Measurements from ENCODE around the gene CCDC88C.

The CCDC88C gene

DNA sequence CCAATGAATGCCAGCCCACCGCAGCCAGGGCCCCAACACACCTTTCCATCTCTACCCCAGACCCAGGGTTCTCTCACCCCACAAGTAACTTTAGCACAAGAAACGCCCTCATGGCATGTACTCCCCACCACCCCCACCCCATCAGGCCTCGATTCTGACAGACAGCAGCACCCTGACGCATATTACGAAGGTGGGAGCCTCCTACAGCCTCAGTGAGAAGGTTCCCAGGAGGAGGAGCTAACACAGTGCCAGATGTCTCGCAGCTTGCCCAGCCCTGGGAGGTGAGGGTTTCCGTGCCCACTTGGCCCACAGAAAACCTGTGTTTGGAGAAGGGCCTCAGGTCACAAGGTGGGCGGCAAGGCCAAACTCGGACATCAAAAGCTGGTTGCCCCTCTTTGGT, 32.4 kb downstream of the CCDC88C start:
- no peak overlapping the region for H3K18ac ChIP-seq (ENCODE audit: low read depth in 1 of 2, low read length in 2 of 2)
- WGBS = 86% methylated on average over 9 of the region's 9 CpGs
- no peak overlapping the region for H2BK12ac ChIP-seq (ENCODE audit: low read length in 2 of 2)

GRCh38 chr14:91383439-91383838, 34.2 kb downstream of the CCDC88C start:
- Histone ChIP-seq H3K4me3 (ENCODE audit: insufficient read depth in 1 of 2, low read depth in 1 of 2, low read length in 2 of 2) (no peak overlapping the region), H4K8ac (ENCODE audit: low read length) (no peak overlapping the region), H3K36me3 (ENCODE audit: control insufficient read depth in 1 of 2, insufficient read depth in 2 of 2, low read depth in 1 of 2, low read length in 2 of 2) (no peaks in the 10 kb centered on the region), H3K27me3 (ENCODE audit: control insufficient read depth in 1 of 2, insufficient read depth in 1 of 2, low read length in 2 of 2) (peaks cover 10 to 91% of the 10 kb centered on the region in 2 experiments), H2BK15ac (ENCODE audit: low read depth, poor library complexity, severe bottlenecking) (no peak overlapping the region), H2AK5ac (ENCODE audit: low read length, severe bottlenecking) (no peak overlapping the region), H4K91ac (ENCODE audit: low read length) (no peak overlapping the region), H2BK12ac (ENCODE audit: low read length in 2 of 2) (no peak overlapping the region), H3K9ac (ENCODE audit: low read length) (no peak overlapping the region), H3K9me3 (ENCODE audit: control insufficient read depth, low read length) (no peaks in the 10 kb centered on the region), H3K18ac (ENCODE audit: low read depth in 1 of 2, low read length in 2 of 2) (no peak overlapping the region), H2AFZ (ENCODE audit: low read depth, low read length) (no peak overlapping the region), H3K4me2 (ENCODE audit: low read length, poor library complexity, severe bottlenecking) (no peak overlapping the region), H3K4me1 (ENCODE audit: control insufficient read depth, insufficient read depth, low read depth, low read length) (peaks cover 8% of the 10 kb centered on the region), H3K27ac (ENCODE audit: low read length, poor library complexity, severe bottlenecking) (no peak overlapping the region), H3K4ac (ENCODE audit: low read depth in 1 of 2, low read length in 2 of 2) (no peak overlapping the region), H2BK120ac (ENCODE audit: low read depth, low read length) (no peak overlapping the region), H2BK5ac (ENCODE audit: low read depth, low read length, poor library complexity, severe bottlenecking) (no peak overlapping the region), H3K79me1 (replicated peaks; ENCODE audit: low read length, poor library complexity, severe bottlenecking) (no peaks in the 10 kb centered on the region), H3K23ac (ENCODE audit: low read length in 2 of 2) (no peak overlapping the region), H3K14ac (ENCODE audit: low read length in 2 of 2) (no peak overlapping the region)
- no peak for DNase-seq
- 41% methylated on average over 6 of the region's 7 CpGs for WGBS

More for the DNA sequence above, 32.4 kb downstream of the CCDC88C start:
- Histone ChIP-seq H2BK5ac (ENCODE audit: low read depth, low read length, poor library complexity, severe bottlenecking) (no peak overlapping the region), H3K27me3 (ENCODE audit: control insufficient read depth in 1 of 2, insufficient read depth in 1 of 2, low read length in 2 of 2) (peaks cover 10 to 86% of the 10 kb centered on the region in 2 experiments), H2AK5ac (ENCODE audit: low read length, severe bottlenecking) (no peak overlapping the region), H2BK120ac (ENCODE audit: low read depth, low read length) (no peak overlapping the region), H3K9me3 (ENCODE audit: control insufficient read depth, low read length) (no peaks in the 10 kb centered on the region), H3K4me3 (ENCODE audit: insufficient read depth in 1 of 2, low read depth in 1 of 2, low read length in 2 of 2) (no peak overlapping the region), H2BK15ac (ENCODE audit: low read depth, poor library complexity, severe bottlenecking) (no peak overlapping the region), H3K4me1 (ENCODE audit: control insufficient read depth, insufficient read depth, low read depth, low read length) (peaks cover 7% of the 10 kb centered on the region), H3K23ac (ENCODE audit: low read length in 2 of 2) (no peak overlapping the region), H3K79me1 (replicated peaks; ENCODE audit: low read length, poor library complexity, severe bottlenecking) (no peaks in the 10 kb centered on the region), H3K9ac (ENCODE audit: low read length) (no peak overlapping the region), H3K4me2 (ENCODE audit: low read length, poor library complexity, severe bottlenecking) (no peak overlapping the region), H3K27ac (ENCODE audit: low read length, poor library complexity, severe bottlenecking) (no peak overlapping the region), H3K36me3 (ENCODE audit: control insufficient read depth in 1 of 2, insufficient read depth in 2 of 2, low read depth in 1 of 2, low read length in 2 of 2) (no peaks in the 10 kb centered on the region), H4K8ac (ENCODE audit: low read length) (no peak overlapping the region), H4K91ac (ENCODE audit: low read length) (no peak overlapping the region), H2AFZ (ENCODE audit: low read depth, low read length) (no peak overlapping the region), H3K4ac (ENCODE audit: low read depth in 1 of 2, low read length in 2 of 2) (no peak overlapping the region), H3K14ac (ENCODE audit: low read length in 2 of 2) (no peak overlapping the region)
- DNase-seq = no peak

DNA sequence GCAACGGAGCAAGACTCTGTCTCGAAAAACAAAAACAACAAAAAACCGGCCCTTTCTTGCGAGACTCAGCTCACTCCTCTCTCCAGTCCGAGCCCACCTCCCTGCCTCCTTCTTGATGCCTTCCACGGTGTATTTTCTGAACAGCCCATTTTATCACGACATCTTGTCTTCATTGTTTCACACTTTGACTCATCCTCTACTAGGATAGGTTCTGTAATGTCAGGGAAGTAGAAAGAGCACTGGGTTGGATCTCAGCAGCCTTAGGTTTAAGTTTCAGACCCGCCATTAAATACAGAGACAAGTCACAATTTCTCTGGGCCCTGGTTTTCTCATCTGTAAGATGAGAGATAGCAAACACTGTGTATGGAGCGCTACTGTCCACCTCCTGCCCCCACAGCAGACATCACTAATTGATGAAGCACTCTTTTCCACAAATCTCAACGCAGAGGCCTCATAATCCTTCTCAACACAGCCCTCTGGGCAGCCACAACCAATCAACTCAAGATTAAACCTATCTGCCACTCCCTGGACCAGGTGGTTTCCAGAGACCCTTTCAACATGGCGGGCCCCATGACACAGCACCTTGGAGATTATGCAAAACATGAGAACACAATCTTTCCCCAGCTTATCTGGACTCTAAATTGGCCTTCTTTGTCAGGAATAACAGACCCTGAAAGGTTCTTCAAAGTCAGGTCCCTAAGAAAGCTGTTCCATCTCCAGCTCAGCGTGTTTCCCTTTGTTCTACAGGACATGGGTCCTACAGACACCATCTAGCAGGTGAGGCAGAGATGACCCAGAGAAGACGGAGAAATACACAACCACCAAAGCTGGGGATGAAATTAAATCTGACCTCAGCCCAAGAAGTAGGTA, 35.6 kb downstream of the CCDC88C start:
- no peak overlapping the region for H4K91ac ChIP-seq (ENCODE audit: low read length)
- no peak overlapping the region for H3K27ac ChIP-seq (ENCODE audit: low read length, poor library complexity, severe bottlenecking)
- H3K9me3 ChIP-seq (ENCODE audit: control insufficient read depth, low read length) = no peaks in the 10 kb centered on the region
- peaks cover 7% of the 10 kb centered on the region for H3K4me1 ChIP-seq (ENCODE audit: control insufficient read depth, insufficient read depth, low read depth, low read length)
- no peak overlapping the region for H3K9ac ChIP-seq (ENCODE audit: low read length)
- H3K36me3 ChIP-seq (ENCODE audit: control insufficient read depth in 1 of 2, insufficient read depth in 2 of 2, low read depth in 1 of 2, low read length in 2 of 2) = no peaks in the 10 kb centered on the region
- H3K79me1 ChIP-seq (replicated peaks; ENCODE audit: low read length, poor library complexity, severe bottlenecking) = peaks cover 2% of the 10 kb centered on the region
- no peak overlapping the region for H3K4ac ChIP-seq (ENCODE audit: low read depth in 1 of 2, low read length in 2 of 2)
- H3K23ac ChIP-seq (ENCODE audit: low read length in 2 of 2) = no peak overlapping the region
- H2BK12ac ChIP-seq (ENCODE audit: low read length in 2 of 2) = no peak overlapping the region
- DNase-seq = no peak
- H2BK120ac ChIP-seq (ENCODE audit: low read depth, low read length) = no peak overlapping the region
- H3K4me3 ChIP-seq (ENCODE audit: insufficient read depth in 1 of 2, low read depth in 1 of 2, low read length in 2 of 2) = no peak overlapping the region
- no peak overlapping the region for H2AK5ac ChIP-seq (ENCODE audit: low read length, severe bottlenecking)
- H4K8ac ChIP-seq (ENCODE audit: low read length) = no peak overlapping the region
- H2BK15ac ChIP-seq (ENCODE audit: low read depth, poor library complexity, severe bottlenecking) = no peak overlapping the region
- no peak overlapping the region for H2BK5ac ChIP-seq (ENCODE audit: low read depth, low read length, poor library complexity, severe bottlenecking)
- WGBS = 87% methylated on average over 13 of the region's 13 CpGs
- H3K18ac ChIP-seq (ENCODE audit: low read depth in 1 of 2, low read length in 2 of 2) = no peak overlapping the region
- peaks cover 10 to 87% of the 10 kb centered on the region in 2 experiments for H3K27me3 ChIP-seq (ENCODE audit: control insufficient read depth in 1 of 2, insufficient read depth in 1 of 2, low read length in 2 of 2)
- H3K14ac ChIP-seq (ENCODE audit: low read length in 2 of 2) = no peak overlapping the region
- H2AFZ ChIP-seq (ENCODE audit: low read depth, low read length) = no peak overlapping the region
- no peak overlapping the region for H3K4me2 ChIP-seq (ENCODE audit: low read length, poor library complexity, severe bottlenecking)

DNA sequence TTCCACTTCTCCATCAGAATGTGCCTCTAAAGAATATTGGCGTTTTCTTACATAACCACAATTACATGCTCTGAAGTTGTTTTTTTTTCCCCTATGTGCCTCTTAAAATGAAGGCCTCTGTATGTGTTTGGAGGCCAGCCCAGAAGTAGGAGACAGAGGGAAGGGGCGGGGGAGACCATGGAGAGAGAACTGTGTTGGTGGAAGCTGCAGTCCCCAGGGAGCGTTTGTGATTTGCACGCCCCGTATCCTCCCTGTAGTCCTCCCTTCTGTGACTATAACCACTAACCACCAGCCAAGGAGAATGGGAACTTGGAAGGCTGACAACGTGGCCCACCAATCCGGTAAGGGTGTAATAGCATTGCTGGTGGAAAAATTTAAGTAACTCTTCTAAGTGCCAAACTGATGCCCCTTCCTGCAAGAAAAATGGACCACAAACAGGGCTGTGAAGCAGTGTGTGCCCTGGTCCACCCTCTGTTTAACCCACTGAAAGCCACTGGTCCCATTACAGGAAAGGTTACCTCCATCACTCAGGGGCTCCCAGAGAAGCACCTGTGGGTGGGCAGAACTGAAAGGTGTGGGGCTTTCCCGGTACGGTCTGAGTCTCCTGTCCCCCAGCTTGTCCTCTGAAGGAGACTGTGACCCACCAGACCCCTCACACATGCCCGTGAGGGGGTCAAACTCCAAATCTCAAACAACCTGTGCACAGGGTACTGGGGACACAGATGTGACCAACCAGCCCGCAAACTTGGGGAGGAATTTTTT, 36.8 kb downstream of the CCDC88C start:
- Histone ChIP-seq H2AK5ac (ENCODE audit: low read length, severe bottlenecking) (no peak overlapping the region), H2BK12ac (ENCODE audit: low read length in 2 of 2) (no peak overlapping the region), H4K8ac (ENCODE audit: low read length) (no peak overlapping the region), H2BK5ac (ENCODE audit: low read depth, low read length, poor library complexity, severe bottlenecking) (no peak overlapping the region), H3K4me1 (ENCODE audit: control insufficient read depth, insufficient read depth, low read depth, low read length) (peaks cover 12% of the 10 kb centered on the region), H3K18ac (ENCODE audit: low read depth in 1 of 2, low read length in 2 of 2) (no peak overlapping the region), H3K9me3 (ENCODE audit: control insufficient read depth, low read length) (no peaks in the 10 kb centered on the region), H3K79me1 (replicated peaks; ENCODE audit: low read length, poor library complexity, severe bottlenecking) (peaks cover 3% of the 10 kb centered on the region), H2BK120ac (ENCODE audit: low read depth, low read length) (no peak overlapping the region), H3K9ac (ENCODE audit: low read length) (no peak overlapping the region), H4K91ac (ENCODE audit: low read length) (no peak overlapping the region), H2BK15ac (ENCODE audit: low read depth, poor library complexity, severe bottlenecking) (no peak overlapping the region), H2AFZ (ENCODE audit: low read depth, low read length) (no peak overlapping the region), H3K14ac (ENCODE audit: low read length in 2 of 2) (no peak overlapping the region), H3K27me3 (ENCODE audit: control insufficient read depth in 1 of 2, insufficient read depth in 1 of 2, low read length in 2 of 2) (peaks cover 10 to 89% of the 10 kb centered on the region in 2 experiments), H3K4me2 (ENCODE audit: low read length, poor library complexity, severe bottlenecking) (no peak overlapping the region), H3K4ac (ENCODE audit: low read depth in 1 of 2, low read length in 2 of 2) (no peak overlapping the region), H3K27ac (ENCODE audit: low read length, poor library complexity, severe bottlenecking) (no peak overlapping the region), H3K4me3 (ENCODE audit: insufficient read depth in 1 of 2, low read depth in 1 of 2, low read length in 2 of 2) (no peak overlapping the region), H3K23ac (ENCODE audit: low read length in 2 of 2) (no peak overlapping the region), H3K36me3 (ENCODE audit: control insufficient read depth in 1 of 2, insufficient read depth in 2 of 2, low read depth in 1 of 2, low read length in 2 of 2) (no peaks in the 10 kb centered on the region)
- DNase-seq = no peak
- 98% methylated on average over 6 of the region's 11 CpGs for WGBS

All from mesenchymal stem cell (in vitro differentiated cells and primary cell).